ENCODE results near the gene RHO.
A peak's percentile ranks its signal among the peaks of the same experiment; 100 is the strongest.

Gene RHO

DNA sequence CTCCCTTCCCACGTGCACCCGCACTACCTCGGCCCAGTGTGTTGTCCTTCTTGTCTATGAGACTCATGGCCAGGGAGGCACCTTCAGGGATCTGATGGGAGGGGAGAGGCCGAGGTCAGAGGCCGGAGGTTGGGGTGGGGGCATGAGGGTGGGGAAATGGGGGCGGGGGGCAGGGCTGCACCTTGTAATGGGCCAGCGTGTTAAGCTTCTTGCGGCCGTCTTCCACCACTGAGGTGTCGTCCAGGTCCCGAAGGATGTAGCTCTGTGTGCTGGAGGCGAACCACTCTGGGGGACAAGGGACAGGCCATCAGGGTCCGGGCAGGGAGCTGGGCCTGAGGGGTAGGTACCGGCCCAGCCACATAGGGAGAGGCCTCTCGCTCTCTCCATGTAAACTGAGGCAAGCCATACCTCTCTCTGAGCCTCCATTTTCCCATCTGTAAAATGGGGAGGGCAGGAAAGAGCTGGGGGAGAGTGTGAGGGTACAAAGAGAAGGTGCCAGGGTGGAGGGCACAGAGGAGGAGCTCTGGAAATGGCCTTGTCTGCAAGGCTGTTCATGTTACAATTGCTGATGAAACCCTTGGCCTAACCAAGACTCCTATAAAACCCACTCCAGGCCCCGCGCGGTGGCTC lies 33.3 kb downstream of the RHO start:
- H3K27me3 Mint-ChIP-seq: no peaks in the 10 kb centered on the region
- DNase-seq (ENCODE audit: low spot score in 2 of 2) (no peak), ATAC-seq (ENCODE audit: low read depth) (no peak)
- no peaks in the 10 kb centered on the region for H3K9me3 Mint-ChIP-seq
- H3K4me3 Mint-ChIP-seq: no peak overlapping the region
- peaks cover 1% of the 10 kb centered on the region for H3K36me3 Mint-ChIP-seq
- H3K27ac Mint-ChIP-seq: no peak overlapping the region
- H3K4me1 Mint-ChIP-seq: peaks cover 8% of the 10 kb centered on the region

DNA sequence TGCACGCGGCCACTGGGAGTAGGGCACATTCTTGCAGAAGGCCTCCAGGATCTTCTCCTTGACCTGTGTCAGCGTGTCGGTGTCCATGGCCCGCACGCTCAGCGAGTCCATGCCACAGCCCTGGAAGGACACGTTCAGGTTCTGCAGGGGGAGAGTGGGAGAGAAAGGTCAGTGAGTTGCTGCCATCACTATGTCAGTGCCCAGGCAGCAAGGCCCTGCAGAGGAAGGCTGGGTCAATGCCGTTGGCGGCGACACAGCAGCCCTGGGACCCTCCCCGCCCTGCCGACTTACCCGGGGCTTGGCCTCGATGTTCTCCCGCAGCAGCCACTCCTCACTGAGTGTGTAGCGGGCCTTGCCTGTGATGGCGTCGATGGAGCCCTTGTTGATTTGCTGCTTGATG lies 34.4 kb downstream of the RHO start:
- DNase-seq (ENCODE audit: low spot score in 2 of 2) (no peak), ATAC-seq (ENCODE audit: low read depth) (no peak)
- Mint-ChIP-seq H3K27ac (no peak overlapping the region), H3K4me1 (peaks cover 10% of the 10 kb centered on the region), H3K4me3 (no peak overlapping the region), H3K36me3 (peaks cover 1% of the 10 kb centered on the region), H3K9me3 (no peaks in the 10 kb centered on the region), H3K27me3 (no peaks in the 10 kb centered on the region)

DNA sequence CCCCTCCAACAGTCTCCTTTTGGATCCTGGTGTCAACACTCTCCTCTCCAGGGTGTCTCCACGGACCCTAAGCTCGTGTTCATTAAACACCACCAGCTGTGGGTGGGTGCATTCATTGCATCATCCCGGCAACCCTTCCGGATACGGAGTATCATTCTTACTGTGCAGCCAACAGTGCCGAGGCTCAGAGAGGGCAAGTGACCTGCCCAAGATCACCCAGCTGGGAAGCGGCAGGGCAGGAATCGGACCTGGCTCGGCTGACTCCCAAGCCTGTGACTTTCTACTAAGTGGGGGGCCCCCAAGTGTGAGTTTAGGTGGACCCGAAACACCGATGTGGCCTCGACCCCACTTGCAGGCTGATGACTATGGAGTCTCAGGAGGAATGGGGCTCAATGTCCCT lies 34.9 kb downstream of the RHO start:
- Mint-ChIP-seq H3K27ac (no peak overlapping the region), H3K36me3 (peaks cover 1% of the 10 kb centered on the region)
- ATAC-seq (ENCODE audit: low read depth): no peak

DNA sequence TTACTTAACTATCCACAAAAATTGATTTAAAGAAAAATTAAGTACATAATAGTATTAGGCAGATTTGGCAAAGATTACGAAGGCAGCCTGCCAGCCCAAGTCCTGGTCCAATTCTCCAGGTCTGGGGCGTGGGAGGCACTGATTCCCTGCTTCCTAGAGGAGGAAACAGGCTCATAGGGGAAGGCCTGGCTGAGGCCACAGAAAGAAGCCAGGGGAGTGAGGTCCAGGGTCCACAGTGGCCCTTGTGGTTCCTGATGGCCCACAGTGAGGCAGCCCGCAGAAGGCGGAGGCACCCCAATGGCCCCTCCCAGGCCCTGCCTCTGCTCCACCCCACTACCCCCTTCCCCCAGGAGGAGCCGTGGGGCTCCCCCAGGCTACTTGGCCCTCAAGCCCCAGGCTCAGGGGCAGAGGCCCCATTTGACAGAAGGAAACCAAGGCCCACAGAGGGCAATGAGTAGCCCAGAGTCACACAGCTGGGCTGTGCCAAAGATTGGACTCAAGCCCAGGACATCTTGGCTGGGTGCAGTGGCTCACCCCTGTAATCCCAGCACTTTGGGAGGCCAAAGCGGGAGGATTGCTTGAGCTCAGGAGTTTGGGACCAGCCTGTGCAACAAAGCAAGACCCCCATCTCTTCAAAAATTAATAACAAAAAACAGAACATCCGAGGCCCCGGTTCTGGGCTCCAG lies 35.6 kb downstream of the RHO start:
- DNase-seq (ENCODE audit: low spot score in 2 of 2): no peak
- Mint-ChIP-seq H3K36me3 (peaks cover 1% of the 10 kb centered on the region), H3K27me3 (no peaks in the 10 kb centered on the region), H3K4me3 (no peak overlapping the region), H3K27ac (no peak overlapping the region), H3K9me3 (no peaks in the 10 kb centered on the region), H3K4me1 (peaks cover 10% of the 10 kb centered on the region)
- no peak for ATAC-seq (ENCODE audit: low read depth)

More for the DNA sequence above, 34.9 kb downstream of the RHO start:
- H3K27me3 Mint-ChIP-seq: no peaks in the 10 kb centered on the region
- no peak overlapping the region for H3K4me3 Mint-ChIP-seq
- peaks cover 10% of the 10 kb centered on the region for H3K4me1 Mint-ChIP-seq
- H3K9me3 Mint-ChIP-seq: no peaks in the 10 kb centered on the region
- no peak for DNase-seq (ENCODE audit: low spot score in 2 of 2)

DNA sequence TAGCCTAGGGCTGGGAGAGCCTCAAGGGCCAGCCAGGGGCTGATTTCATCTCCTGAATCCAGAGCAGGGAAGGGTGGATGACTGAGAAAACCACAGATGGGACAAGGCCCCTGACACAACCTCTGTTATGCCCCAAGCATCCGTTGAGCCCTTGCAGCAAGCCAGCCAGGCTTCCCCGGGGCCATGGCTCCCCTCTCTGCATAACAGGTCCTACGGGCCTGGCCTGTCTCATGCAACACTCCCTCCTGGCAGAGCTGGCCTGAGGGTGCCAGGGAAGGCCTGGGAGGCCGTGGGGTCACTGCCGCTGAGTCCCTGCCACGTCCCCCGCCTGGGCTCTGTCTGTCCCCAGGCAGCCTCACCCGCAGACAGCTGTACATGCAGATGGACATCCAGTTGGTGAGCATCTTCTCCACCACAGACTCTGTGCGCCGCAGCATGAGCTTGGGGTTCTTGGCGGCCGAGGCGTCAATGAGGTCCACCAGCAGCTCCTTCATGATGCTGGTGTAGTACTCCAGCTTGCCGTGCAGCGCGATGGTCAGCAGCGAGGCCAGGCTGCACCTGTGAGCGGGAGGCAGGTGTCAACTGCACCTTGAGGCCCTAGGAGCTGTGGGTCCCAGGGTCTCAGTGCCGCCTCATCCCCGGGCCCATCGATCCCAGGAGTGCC lies 36.7 kb downstream of the RHO start:
- H3K27ac Mint-ChIP-seq: no peak overlapping the region
- no peak overlapping the region for H3K4me3 Mint-ChIP-seq
- H3K9me3 Mint-ChIP-seq: no peaks in the 10 kb centered on the region
- H3K4me1 Mint-ChIP-seq: peaks cover 10% of the 10 kb centered on the region
- H3K36me3 Mint-ChIP-seq: peaks cover 1% of the 10 kb centered on the region
- DNase-seq (ENCODE audit: low spot score in 2 of 2) (no peak), ATAC-seq (ENCODE audit: low read depth) (no peak)
- no peaks in the 10 kb centered on the region for H3K27me3 Mint-ChIP-seq

DNA sequence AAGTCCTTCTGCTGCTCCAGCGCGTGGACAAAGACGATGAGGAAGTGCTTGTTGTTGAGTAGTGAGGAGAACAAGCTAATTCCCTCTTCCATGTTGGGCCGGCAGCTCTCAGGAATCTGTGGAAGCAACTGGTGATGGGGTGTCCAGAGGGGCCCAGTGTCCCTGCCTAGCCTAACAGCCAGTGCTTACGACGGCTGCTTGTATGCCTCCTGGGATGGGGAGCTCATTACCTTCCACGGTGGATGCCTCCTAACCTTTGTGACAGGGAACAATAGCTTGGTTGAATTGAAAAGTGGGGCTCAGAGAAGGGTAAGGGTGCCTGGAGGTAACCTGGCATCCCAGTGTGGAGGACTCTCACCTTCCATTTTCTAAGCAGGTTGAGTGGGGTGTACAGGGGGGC lies 37.5 kb downstream of the RHO start:
- H3K27me3 Mint-ChIP-seq: no peaks in the 10 kb centered on the region
- H3K4me3 Mint-ChIP-seq: no peak overlapping the region
- no peaks in the 10 kb centered on the region for H3K9me3 Mint-ChIP-seq
- H3K27ac Mint-ChIP-seq: no peak overlapping the region
- H3K4me1 Mint-ChIP-seq: peaks cover 6% of the 10 kb centered on the region
- DNase-seq (ENCODE audit: low spot score in 2 of 2) (no peak), ATAC-seq (ENCODE audit: low read depth) (no peak)
- H3K36me3 Mint-ChIP-seq: no peaks in the 10 kb centered on the region

DNA sequence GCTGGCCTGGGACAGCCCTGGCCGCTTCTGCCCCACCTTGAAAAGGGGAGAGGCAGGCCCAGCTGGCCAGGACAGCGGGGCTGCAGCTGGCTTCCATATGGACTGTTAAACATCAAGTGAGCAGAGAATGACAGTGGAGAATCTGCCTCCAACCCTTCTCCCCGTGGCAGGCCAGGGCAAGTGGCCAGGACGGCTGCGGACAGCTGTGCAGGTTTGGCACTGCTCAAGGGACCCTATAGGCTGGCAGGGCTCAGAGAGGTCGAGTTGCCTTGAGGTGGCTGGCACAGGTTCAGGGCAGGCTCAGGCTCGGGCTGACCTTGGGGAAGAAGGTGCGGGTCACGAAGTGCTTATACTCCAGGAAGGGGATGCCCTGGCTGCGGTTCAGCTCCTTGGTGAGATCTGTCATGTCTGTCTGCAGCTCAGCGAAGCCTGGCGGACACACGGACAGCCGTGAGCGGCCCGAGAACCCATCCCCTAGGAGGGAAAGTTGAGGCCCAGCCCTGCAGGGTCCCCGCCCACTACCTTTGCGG lies 38.8 kb downstream of the RHO start:
- Mint-ChIP-seq H3K4me1 (peaks cover 9% of the 10 kb centered on the region), H3K9me3 (no peaks in the 10 kb centered on the region), H3K27me3 (no peaks in the 10 kb centered on the region), H3K27ac (peak overlapping the region; percentile 21), H3K36me3 (no peaks in the 10 kb centered on the region), H3K4me3 (no peak overlapping the region)
- ATAC-seq (ENCODE audit: low read depth): no peak
- no peak for DNase-seq (ENCODE audit: low spot score in 2 of 2)

DNA sequence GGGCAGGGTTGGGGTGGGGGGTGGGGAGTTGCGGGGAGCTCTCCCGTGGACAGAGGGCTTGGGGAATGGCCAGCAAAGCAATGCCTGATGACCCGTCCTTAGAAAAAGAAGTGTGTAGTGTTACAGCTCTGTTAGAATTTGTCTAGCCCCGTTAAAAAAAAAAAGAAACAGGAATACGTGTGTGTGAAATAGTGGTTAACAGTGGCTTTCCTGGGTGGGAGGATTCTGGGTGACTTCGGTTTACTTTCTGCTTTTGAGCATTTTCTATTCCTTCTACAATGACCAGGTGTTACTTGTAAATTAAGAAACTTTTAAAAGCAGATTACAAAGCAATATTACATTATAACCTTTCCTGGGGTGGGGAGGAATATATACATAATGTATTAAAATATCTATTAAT lies 39.5 kb downstream of the RHO start:
- Mint-ChIP-seq H3K9me3 (no peaks in the 10 kb centered on the region), H3K27ac (no peak overlapping the region), H3K4me1 (peaks cover 9% of the 10 kb centered on the region), H3K4me3 (no peak overlapping the region), H3K27me3 (no peaks in the 10 kb centered on the region), H3K36me3 (no peaks in the 10 kb centered on the region)
- DNase-seq (ENCODE audit: low spot score in 2 of 2): no peak
- ATAC-seq (ENCODE audit: low read depth): no peak

DNA sequence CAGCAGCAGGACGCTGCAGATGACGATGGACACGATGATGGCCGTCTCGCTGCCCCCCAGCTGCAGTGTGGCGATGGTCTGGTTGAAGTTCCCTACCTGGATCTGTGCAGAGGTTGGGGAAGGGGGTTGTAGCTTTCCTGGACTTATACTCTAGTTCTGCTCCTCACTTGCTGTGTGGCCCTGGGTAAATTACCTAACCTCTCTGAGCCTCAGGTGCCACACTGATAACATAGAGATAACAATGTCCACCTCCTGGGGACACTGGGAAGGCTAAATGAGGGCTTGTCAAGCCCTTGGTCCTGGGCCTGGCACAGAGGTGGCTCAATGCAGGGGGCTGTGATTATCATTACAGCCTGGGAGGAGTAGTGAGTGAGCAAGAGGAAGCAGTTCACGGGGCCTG lies 41.4 kb downstream of the RHO start:
- no peak for ATAC-seq (ENCODE audit: low read depth)

DNA sequence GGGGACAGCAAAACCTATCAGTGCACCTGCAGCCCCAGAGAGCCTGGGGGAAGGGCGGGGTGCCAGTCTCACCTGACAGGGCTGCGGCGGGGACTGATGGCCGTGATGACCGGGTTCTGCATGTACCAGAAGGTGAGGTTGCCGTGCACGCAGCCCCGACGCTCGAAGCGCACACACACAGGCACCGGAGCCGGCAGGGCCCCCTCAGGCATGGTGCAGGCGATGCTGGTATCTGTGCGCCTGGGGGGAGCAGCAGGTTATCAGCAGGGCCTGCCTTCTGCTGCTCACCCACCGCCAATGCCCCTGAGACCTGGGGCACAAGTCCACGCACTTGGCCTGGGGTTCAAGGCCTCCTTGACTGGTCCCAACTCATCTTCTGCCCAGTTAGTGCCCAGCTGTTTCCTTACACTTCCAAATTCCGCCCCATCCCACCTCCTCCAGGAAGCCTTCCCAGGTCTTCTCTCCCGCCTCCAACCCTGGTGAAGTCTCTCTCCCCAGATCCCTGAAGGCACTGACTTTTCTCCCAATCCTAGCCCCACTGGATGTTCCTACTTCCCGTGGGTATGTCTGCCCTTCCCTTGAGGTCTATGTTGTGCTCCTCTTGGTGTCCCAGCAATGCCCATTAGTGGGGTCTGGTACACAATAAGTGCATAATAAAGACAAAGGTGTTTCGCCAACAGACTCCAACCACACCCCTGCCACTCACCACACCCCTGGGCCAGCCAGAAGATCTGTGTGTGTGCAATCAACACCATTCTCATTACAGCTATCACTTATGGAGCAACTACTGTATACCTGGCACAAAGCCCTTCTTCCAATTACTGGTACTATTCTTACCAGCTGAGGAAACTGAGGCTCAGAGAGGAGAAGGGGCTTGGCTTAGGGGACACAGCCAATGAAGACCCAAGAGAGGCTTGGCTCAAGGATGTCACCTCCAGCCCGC lies 43.4 kb downstream of the RHO start:
- Mint-ChIP-seq H3K36me3 (no peaks in the 10 kb centered on the region), H3K4me1 (peaks cover 34% of the 10 kb centered on the region), H3K9me3 (no peaks in the 10 kb centered on the region), H3K4me3 (no peak overlapping the region), H3K27me3 (no peaks in the 10 kb centered on the region), H3K27ac (no peak overlapping the region)
- DNase-seq (ENCODE audit: low spot score in 2 of 2) (no peak), ATAC-seq (ENCODE audit: low read depth) (no peak)

More for the DNA sequence above, 41.4 kb downstream of the RHO start:
- Mint-ChIP-seq H3K27me3 (no peaks in the 10 kb centered on the region), H3K9me3 (no peaks in the 10 kb centered on the region), H3K4me1 (peaks cover 23% of the 10 kb centered on the region), H3K36me3 (no peaks in the 10 kb centered on the region), H3K4me3 (no peak overlapping the region), H3K27ac (no peak overlapping the region)
- DNase-seq (ENCODE audit: low spot score in 2 of 2): no peak

DNA sequence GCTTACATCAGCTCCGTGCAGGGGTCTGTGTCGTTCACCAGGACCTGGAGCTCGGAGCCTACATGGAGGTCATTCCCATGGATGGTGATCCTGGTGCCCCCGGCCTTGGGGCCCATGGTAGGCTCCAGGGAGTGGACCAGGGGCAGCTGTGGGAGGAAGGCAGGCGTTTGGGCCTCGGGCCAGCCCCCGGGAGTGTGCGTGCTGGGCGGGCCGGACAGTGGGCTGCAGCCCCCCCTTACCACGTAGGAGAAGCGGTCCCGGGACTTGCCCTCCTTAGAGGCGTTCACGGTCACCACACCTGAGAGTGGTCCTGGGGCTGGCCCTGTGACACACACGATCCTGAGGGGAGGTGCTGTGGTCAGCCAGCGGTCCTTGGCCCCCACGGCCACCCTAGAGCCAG lies 44.2 kb downstream of the RHO start:
- Mint-ChIP-seq H3K36me3 (no peaks in the 10 kb centered on the region), H3K27ac (no peak overlapping the region), H3K4me1 (peaks cover 35% of the 10 kb centered on the region), H3K4me3 (no peak overlapping the region), H3K27me3 (no peaks in the 10 kb centered on the region), H3K9me3 (no peaks in the 10 kb centered on the region)
- DNase-seq (ENCODE audit: low spot score in 2 of 2) (no peak), ATAC-seq (ENCODE audit: low read depth) (no peak)

DNA sequence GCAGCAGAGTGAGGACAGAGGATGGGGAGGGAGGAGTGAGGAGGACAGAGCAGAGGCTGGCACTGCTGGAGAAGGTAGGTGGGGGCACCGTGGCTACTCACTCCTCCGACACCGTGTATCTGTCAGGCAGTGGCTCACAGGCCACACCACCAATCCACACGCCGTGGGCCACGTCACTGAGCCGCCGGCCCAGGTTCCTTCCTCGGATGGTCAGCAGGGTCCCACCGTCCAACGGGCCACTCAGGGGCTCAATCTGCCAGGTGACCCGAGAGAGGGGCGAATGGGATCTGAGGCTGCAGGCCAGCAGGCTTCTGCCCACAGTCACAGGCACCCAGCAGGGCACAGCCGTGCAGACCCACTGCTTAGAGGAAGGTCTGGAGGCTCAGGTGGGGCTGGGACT lies 45.1 kb downstream of the RHO start:
- Mint-ChIP-seq H3K9me3 (no peaks in the 10 kb centered on the region), H3K27ac (no peak overlapping the region), H3K36me3 (no peaks in the 10 kb centered on the region), H3K4me1 (peaks cover 40% of the 10 kb centered on the region), H3K27me3 (no peaks in the 10 kb centered on the region), H3K4me3 (no peak overlapping the region)
- ATAC-seq (ENCODE audit: low read depth) (no peak), DNase-seq (ENCODE audit: low spot score in 2 of 2) (no peak)

DNA sequence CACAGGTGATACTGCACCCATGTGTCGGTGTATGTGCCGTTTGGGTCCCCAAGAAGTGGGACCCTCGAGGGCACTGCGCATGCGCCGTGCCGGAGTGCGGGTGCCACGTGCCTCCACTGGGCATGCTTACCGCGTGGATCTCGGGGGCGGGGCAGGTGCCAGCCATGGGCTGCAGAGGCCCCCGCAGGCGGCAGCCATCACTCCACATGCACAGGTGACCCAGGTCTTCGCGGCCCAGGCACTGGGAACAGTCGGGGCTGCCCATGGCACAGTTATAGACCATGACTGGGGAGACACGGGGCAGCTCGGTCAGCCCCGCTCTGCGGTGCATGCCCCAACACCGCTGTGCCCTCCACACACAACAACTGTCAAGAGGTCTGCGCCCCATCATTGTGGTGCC lies 45.8 kb downstream of the RHO start:
- DNase-seq (ENCODE audit: low spot score in 2 of 2): no peak
- Mint-ChIP-seq H3K9me3 (no peaks in the 10 kb centered on the region), H3K4me3 (no peak overlapping the region), H3K36me3 (no peaks in the 10 kb centered on the region), H3K4me1 (peaks cover 46% of the 10 kb centered on the region), H3K27me3 (no peaks in the 10 kb centered on the region), H3K27ac (peak overlapping the region; percentile 80)
- ATAC-seq (ENCODE audit: low read depth): no peak

Data from memory B cell (primary cell).